IPS-15b (cell line): ENCODE data around the gene NDUFS3.
A peak's percentile ranks its signal among the peaks of the same experiment; 100 is the strongest.
"Not testable (repeated sequence)": the region's sequence is repeated elsewhere in the genome, so short reads cannot be mapped to it uniquely, and the experiment has no call there.

Experiments used
- H3K27me3 ChIP-seq: one replicate; pipeline ENCODE4 v1.6.1; 2013; ENCODE audit warnings: low read length; ENCODE audit not compliant: control insufficient read depth, insufficient read depth
- H3K36me3 ChIP-seq: one replicate; pipeline ENCODE4 v1.6.1; 2013; ENCODE audit warnings: low read length; ENCODE audit not compliant: control insufficient read depth, insufficient read depth
- H3K4me1 ChIP-seq: one replicate; pipeline ENCODE4 v1.6.1; 2013; ENCODE audit warnings: mild to moderate bottlenecking, low read length; ENCODE audit not compliant: control insufficient read depth, insufficient read depth
- H3K4me3 ChIP-seq: one replicate; pipeline ENCODE4 v1.5.1; 2013; ENCODE audit warnings: low read depth, low read length
- H3K9ac ChIP-seq: one replicate; pipeline ENCODE4 v1.6.1; 2013; ENCODE audit warnings: low read depth, mild to moderate bottlenecking, low read length
- H3K9me3 ChIP-seq: one replicate; pipeline ENCODE4 v1.6.1; 2013; ENCODE audit warnings: mild to moderate bottlenecking, low read length; ENCODE audit not compliant: control insufficient read depth, insufficient read depth

Gene NDUFS3

DNA sequence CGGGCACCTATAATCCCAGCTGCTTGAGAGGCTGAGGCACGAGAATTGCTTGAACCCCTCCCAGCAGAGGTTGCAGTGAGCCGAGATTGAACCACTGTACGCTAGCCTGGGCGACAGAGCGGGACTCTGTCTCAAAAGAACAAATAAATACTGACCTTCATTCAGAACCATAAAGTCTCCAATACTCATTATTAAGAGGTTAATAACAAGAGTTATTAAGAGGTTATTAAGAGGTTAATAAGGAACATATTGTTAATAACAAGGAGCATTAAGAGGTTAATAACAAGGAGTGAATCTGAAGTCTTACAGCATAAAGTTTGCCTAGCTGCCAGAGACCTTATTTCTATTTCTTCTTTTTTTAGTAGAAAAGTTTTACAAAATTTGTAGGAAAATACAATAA is 33.6 kb upstream of the NDUFS3 start:
- no peak overlapping the region for H3K9ac ChIP-seq
- no peaks in the 10 kb centered on the region for H3K27me3 ChIP-seq
- H3K4me1 ChIP-seq = peaks cover under 1% of the 10 kb centered on the region
- no peaks in the 10 kb centered on the region for H3K9me3 ChIP-seq
- no peaks in the 10 kb centered on the region for H3K36me3 ChIP-seq
- no peak overlapping the region for H3K4me3 ChIP-seq

DNA sequence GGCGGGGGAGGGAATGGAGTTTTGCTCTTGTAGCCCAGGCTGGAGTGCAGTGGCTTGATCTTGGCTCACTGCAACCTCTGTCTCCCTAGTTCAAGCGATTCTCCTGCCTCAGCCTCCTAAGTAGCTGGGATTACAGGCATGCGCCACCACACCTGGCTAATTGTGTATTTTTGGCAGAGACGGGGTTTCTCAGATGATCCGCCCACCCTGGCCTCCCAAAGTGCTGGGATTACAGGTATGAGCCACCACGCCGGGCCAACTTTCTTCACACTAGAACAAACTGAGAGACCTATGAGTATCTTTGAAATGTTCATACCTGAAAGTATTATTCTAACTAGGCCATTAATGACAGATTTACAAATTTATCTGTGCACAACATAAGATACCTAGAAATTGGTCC is 32.6 kb upstream of the NDUFS3 start:
- not testable (repeated sequence) for H3K36me3 ChIP-seq, H3K27me3 ChIP-seq, H3K9me3 ChIP-seq, H3K9ac ChIP-seq, H3K4me3 ChIP-seq, H3K4me1 ChIP-seq

DNA sequence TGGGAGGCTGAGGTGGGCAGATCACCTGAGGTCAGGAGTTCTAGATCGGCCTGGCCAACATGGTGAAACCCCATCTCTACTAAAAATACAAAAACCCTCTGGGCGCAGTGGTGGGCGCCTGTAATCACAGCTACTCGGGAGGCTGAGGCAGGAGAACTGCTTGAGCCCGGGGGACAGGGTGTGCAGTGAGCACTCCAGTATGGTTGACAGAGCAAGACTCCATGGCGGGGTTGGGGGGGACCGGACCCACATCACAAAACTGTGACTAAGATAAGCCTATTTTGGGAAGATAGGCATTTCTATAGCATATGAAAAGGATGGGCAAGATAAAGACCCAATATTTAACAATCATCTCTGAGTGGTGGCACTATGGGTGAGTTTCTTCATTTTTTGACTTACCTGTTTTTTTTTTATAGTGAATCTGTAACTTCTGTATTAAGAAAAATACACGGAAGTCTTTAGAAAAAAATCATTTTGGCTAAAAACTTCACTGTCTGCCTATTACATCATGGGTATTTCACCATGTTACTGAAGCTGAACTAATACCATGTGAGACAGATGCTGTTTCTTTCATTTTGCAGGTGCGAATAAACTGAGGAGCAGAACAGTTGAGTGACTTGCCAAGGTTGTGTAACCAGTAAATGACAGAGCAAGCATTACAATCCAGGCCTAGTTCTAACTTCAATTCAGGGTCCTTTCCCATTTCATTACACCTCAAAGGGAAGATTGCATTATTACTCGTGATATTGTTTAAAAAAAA is 28.4 kb upstream of the NDUFS3 start:
- Histone ChIP-seq H3K4me1 (peaks cover 13% of the 10 kb centered on the region), H3K9ac (no peak overlapping the region), H3K36me3 (no peaks in the 10 kb centered on the region), H3K9me3 (no peaks in the 10 kb centered on the region), H3K27me3 (no peaks in the 10 kb centered on the region), H3K4me3 (no peak overlapping the region)

DNA sequence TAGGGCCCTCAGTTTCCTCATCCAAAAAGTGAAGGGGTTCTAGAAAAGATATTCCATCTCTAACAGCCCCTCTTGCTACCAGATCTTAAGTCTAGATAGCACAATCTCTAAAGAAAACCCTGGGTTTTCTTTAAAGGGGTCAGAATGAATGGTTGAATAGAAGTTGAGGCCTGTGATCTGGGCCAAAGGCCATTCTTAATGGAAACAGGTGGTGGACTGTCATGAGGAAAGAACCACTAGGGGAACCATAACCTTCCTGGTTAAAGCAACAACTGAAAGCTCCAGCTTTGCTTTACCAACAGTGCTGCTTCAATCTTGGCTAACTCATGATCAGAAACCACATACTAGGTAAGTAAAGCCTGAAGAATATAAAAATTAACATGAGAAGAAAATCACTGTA is 27.8 kb upstream of the NDUFS3 start:
- Histone ChIP-seq H3K9ac (no peak overlapping the region), H3K27me3 (no peaks in the 10 kb centered on the region)

DNA sequence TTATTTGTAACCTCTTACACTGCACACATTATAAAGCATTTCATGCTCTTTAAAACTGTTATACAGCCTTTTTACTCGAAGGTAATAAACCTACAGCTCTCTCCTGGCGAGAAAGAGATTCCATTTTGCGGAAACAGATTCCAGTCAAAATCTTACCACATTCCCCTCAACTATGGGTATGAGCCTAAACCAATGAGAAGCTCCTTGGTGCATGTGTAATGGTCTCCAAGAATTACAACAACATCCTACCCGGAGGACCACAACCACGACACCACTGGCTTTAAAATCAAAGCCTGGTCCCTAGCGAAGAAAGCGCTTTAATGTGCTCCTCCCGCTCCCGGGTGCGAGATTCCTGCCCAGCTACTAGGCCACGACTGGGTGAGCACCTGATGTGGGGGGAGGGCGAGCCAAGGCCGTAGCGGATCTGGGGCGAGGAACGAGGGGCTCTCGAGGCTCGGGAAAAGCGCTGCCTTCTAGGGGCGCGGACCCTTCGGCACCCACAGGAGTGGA is 26.8 kb upstream of the NDUFS3 start:
- H3K4me1 ChIP-seq = peaks cover 13% of the 10 kb centered on the region
- H3K9ac ChIP-seq = peak overlapping the region; percentile 99
- H3K9me3 ChIP-seq = no peaks in the 10 kb centered on the region
- no peaks in the 10 kb centered on the region for H3K36me3 ChIP-seq
- H3K27me3 ChIP-seq = no peaks in the 10 kb centered on the region
- H3K4me3 ChIP-seq = peak overlapping the region; percentile 99

More for the DNA sequence above, 27.8 kb upstream of the NDUFS3 start:
- H3K36me3 ChIP-seq = no peaks in the 10 kb centered on the region
- no peaks in the 10 kb centered on the region for H3K9me3 ChIP-seq
- peak overlapping the region; percentile 99 for H3K4me3 ChIP-seq
- H3K4me1 ChIP-seq = peaks cover 13% of the 10 kb centered on the region

DNA sequence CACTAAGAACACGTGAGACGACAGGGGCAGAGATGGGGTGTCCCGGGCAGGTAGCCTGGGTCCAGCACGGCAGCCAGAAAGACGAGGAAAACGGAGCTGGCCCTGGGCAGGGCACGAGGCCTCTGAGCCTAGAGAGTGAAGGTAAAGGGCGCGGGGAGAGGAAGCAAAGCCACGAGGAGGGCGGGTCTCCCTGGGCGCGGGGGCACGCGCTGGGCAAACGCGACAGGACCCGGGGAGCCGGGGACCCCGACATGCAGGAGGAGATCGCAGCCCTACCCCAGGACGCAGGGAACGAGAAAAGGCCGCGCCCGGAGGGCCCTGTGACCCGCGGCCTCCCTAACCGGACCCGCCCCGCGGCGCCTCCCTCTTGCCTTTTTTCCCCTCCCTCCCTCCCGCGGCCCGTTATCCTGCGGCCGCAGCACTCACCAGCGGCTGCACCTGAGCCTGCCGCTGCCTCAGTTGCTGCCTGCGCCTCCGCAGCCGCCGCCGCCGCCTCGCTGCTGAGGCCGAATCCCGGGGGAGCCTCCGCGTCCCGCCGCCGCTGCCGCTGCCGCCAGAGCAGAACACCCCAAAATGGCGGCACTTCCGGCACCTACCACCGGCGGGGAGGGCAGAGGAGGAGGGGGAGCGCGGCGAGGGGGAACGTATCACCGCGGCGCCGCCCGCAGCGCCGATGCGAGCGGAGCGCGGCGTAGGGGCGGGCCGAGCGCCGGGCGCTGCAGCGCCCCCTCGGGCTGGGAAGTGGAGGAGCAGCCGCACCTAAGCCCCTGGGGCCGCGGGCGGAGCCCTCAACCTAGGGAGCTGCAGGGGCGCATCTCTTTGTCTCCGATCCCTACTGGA is 26.1 kb upstream of the NDUFS3 start, which contains the start of gene CELF1:
TSS of gene CELF1 (minus strand) at position 567 of the 840 bp plus-strand sequence. CDS start 53,609 bp downstream, outside the sequence.
- Histone ChIP-seq H3K27me3 (no peaks in the 10 kb centered on the region), H3K36me3 (no peaks in the 10 kb centered on the region), H3K9ac (peak within 1 kb of the TSS; percentile 99), H3K4me3 (peak within 1 kb of the TSS; percentile 99), H3K9me3 (no peaks in the 10 kb centered on the region), H3K4me1 (peaks cover 13% of the 10 kb centered on the region)

DNA sequence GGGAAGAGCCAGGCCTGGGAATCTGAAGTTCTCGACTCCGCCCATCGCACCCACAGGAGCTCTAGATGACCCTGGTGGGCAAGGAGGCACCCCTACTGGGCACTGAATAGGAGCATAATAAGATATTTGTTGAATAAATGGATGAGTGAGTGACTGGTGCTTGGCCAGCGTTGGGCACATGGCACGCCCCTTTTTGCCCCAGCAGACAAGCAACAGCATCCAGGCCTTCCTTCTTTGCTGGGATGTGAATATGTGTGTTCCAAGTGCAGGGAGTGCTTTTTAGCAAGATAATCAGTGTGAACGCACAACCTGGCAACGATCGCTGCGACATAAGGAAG is 25.5 kb upstream of the NDUFS3 start:
- Histone ChIP-seq H3K9me3 (no peaks in the 10 kb centered on the region), H3K27me3 (no peaks in the 10 kb centered on the region), H3K9ac (peak overlapping the region; percentile 65), H3K4me3 (peak overlapping the region; percentile 73), H3K4me1 (peaks cover 13% of the 10 kb centered on the region), H3K36me3 (no peaks in the 10 kb centered on the region)

DNA sequence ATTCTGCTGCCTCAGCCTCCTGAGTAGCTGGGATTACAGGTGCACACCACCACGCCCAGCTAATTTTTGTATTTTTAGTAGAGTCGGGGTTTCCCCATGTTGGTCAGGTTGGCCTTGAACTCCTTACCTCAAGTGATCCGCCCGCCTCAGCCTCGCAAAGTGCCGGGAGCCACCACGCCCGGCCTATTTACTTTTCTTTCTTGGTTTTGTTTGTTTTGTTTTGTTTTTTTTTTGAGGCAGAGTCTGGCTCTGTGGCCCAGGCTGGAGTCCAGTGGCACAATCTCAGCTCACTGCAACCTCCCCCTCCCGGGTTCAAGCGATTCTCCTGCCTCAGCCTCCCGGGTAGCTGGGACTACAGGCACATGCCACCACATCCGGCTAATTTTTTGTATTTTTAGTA is 21.9 kb upstream of the NDUFS3 start:
- not testable (repeated sequence) for H3K9me3 ChIP-seq, H3K27me3 ChIP-seq, H3K36me3 ChIP-seq, H3K9ac ChIP-seq, H3K4me3 ChIP-seq, H3K4me1 ChIP-seq

DNA sequence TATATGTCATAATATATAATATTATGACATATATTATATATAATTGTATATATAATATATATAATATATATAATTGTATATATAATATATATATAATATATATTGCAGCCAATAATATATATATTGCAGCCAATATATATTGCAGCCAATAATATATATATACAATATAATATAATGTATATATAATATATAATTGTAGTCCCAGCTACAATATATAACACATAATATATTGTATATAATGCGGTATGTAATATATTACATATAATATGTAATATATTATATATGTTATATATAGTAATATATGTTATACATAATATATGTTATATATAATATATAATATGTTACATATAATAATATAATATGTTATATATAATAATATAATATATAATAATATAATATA is 20.2 kb upstream of the NDUFS3 start:
- Histone ChIP-seq H3K9ac (no peak overlapping the region), H3K27me3 (no peaks in the 10 kb centered on the region), H3K36me3 (no peaks in the 10 kb centered on the region)

DNA sequence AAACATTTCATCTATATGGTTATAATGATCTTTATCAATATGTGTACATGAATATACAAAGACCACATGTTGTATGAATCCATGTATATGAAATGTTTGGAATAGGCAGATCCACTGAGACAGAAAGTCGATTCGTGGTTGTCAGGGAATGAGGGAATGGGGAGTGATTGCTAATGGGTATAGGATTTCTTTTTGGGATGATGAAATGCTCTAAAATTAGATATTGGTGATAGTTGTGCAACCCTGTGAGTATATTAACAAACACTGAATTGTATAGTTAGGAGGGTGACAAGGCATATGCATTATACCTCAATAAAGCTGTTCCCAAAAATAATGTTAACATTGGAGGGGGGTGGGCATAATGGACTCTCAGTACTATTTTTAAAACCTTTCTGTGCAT is 18.4 kb upstream of the NDUFS3 start:
- H3K9ac ChIP-seq = no peak overlapping the region
- no peaks in the 10 kb centered on the region for H3K9me3 ChIP-seq
- no peaks in the 10 kb centered on the region for H3K36me3 ChIP-seq
- no peak overlapping the region for H3K4me3 ChIP-seq
- no peaks in the 10 kb centered on the region for H3K4me1 ChIP-seq
- no peaks in the 10 kb centered on the region for H3K27me3 ChIP-seq

More for the DNA sequence above, 20.2 kb upstream of the NDUFS3 start:
- Histone ChIP-seq H3K4me3 (no peak overlapping the region), H3K9me3 (no peaks in the 10 kb centered on the region), H3K4me1 (peaks cover 4% of the 10 kb centered on the region)

DNA sequence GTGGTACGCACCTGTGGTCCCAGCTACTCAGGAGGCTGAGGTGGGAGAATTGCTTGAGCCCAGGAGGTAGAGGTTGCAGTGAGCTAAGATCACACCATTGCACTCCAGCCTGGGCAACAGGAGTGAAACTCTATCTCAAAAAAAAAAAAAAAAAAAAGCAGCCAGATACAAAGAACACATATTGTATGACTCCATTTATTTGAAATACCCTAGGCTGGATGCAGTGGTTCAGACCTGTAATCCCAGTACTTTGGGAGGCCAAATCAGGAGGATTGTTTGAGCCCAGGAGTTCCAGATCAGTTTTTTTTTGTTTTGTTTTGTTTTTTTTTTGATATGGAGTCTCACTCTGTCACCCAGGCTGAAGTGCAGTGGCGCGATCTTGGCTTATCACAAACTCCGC is 16.5 kb upstream of the NDUFS3 start:
- H3K36me3 ChIP-seq, H3K27me3 ChIP-seq, H3K9me3 ChIP-seq, H3K9ac ChIP-seq, H3K4me3 ChIP-seq, H3K4me1 ChIP-seq: not testable (repeated sequence)

DNA sequence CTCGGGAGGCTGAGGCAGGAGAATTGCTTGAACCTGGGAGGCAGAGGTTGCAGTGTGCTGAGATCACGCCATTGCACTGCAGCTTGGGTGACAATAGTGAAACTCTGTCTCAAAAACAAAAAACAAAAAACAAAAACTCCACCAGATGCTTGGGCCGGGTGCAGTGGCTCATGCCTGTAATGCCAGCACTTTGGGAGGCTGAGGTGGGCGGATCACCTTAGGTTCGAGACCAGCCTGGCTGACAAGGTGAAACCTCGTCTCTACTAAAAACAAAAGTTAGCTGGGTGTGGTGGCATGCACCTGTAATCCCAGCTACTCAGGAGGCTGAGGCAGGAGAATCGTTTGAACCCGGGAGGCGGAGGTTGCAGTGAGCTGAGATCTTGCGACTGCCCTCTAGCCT is 14.5 kb upstream of the NDUFS3 start:
- H3K36me3 ChIP-seq, H3K9ac ChIP-seq, H3K9me3 ChIP-seq, H3K27me3 ChIP-seq, H3K4me1 ChIP-seq, H3K4me3 ChIP-seq: not testable (repeated sequence)
